A673 (cell line): ENCODE measurements around the gene IGFN1.

ENCODE experiments used
- EZH2 ChIP-seq: fragments of 200-600 bp; sonication (generic); IDR thresholded peaks from 2 replicates; pipeline ENCODE4 v1.6.1; 2017; ENCODE audit warnings: borderline replicate concordance, low read depth, mild to moderate bottlenecking, mixed read lengths, antibody characterized with exemption, low read length; ENCODE audit not compliant: poor library complexity, severe bottlenecking
- TF ChIP-seq, protein P1 (sequence below): fragments of 300-800, 200-600 bp; sonication (generic); conservative IDR thresholded peaks from 2 replicates; pipeline ENCODE4 v1.5.1; 2017; ENCODE audit warnings: low read depth, mild to moderate bottlenecking, antibody characterized with exemption, low read length, moderate library complexity, mixed read lengths

DNA sequence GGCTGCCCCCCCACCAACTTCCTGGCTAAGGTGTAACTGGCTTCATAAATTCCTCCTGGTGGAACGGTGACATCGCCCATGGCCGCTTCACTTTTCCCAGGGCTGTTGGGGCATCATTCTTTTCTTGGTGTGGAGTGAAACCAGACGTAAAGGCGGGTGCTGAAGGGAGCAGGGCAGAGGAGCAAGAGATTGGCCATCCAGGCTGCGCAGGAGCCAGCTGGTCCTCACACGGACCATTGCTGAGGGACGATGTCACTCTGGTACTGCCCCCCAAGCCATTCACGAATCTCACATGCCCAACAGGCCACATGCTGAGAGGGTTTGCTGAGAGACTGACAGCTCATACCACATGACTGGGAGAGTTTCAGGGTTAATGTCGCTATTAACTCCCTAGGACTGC lies 82.2 kb downstream of the IGFN1 start:
- TF ChIP-seq, protein P1, sequence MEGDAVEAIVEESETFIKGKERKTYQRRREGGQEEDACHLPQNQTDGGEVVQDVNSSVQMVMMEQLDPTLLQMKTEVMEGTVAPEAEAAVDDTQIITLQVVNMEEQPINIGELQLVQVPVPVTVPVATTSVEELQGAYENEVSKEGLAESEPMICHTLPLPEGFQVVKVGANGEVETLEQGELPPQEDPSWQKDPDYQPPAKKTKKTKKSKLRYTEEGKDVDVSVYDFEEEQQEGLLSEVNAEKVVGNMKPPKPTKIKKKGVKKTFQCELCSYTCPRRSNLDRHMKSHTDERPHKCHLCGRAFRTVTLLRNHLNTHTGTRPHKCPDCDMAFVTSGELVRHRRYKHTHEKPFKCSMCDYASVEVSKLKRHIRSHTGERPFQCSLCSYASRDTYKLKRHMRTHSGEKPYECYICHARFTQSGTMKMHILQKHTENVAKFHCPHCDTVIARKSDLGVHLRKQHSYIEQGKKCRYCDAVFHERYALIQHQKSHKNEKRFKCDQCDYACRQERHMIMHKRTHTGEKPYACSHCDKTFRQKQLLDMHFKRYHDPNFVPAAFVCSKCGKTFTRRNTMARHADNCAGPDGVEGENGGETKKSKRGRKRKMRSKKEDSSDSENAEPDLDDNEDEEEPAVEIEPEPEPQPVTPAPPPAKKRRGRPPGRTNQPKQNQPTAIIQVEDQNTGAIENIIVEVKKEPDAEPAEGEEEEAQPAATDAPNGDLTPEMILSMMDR = no peak
- TF ChIP-seq EZH2 = no peak
